Upper lobe of left lung (tissue), 4 donors: ENCODE data around the gene MTHFD1L.

Source experiments
- EP300 ChIP-seq, 4 donors: sonication (generic); formaldehyde crosslinking; IDR thresholded peaks; one replicate each; pipeline ENCODE4 v1.5.1; 2017; ENCODE audit warnings: antibody characterized with exemption in 4 of 4, control low read depth in 2 of 4
- POLR2A ChIP-seq, 4 donors: fragments of 450-650 bp; IDR thresholded peaks; one replicate each; pipeline ENCODE4 v1.5.1; 2016 to 2017; ENCODE audit warnings: antibody characterized with exemption in 4 of 4, mild to moderate bottlenecking in 2 of 4
- TF ChIP-seq, protein P1 (sequence below), 6 experiments: fragments of 450-650 bp in 4 of 6; fragments of 200-600 bp in 2 of 6; sonication (generic) in 2 of 6; IDR thresholded peaks; one replicate each; pipeline ENCODE4 v1.5.1; 2016 to 2019; ENCODE audit warnings: antibody characterized with exemption in 6 of 6

DNA sequence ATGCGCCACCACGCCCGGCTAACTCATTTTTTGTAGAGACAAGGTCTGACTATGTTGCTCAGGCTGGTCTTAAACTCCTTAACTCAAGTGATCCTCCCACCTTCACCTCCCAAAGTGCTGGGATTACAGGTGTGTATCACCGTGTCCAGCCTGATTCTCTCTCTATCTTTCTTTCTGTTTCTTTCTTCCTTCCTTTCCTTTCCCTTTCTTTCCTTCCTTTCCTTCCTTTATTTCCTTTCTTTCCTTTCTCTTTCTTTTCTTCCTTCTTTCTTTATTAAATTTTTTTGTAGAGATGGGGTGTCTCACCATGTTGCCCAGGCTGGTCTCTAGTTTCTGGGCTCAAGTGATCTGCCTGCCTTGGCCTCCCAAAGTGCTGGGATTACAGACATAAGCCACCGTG, 38.7 kb upstream of the MTHFD1L start:
- TF ChIP-seq POLR2A (IDR thresholded peaks at IDR 0.05) (no peak), EP300 (IDR thresholded peaks at IDR 0.05) (no peak)
- TF ChIP-seq, protein P1, sequence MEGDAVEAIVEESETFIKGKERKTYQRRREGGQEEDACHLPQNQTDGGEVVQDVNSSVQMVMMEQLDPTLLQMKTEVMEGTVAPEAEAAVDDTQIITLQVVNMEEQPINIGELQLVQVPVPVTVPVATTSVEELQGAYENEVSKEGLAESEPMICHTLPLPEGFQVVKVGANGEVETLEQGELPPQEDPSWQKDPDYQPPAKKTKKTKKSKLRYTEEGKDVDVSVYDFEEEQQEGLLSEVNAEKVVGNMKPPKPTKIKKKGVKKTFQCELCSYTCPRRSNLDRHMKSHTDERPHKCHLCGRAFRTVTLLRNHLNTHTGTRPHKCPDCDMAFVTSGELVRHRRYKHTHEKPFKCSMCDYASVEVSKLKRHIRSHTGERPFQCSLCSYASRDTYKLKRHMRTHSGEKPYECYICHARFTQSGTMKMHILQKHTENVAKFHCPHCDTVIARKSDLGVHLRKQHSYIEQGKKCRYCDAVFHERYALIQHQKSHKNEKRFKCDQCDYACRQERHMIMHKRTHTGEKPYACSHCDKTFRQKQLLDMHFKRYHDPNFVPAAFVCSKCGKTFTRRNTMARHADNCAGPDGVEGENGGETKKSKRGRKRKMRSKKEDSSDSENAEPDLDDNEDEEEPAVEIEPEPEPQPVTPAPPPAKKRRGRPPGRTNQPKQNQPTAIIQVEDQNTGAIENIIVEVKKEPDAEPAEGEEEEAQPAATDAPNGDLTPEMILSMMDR (IDR thresholded peaks at IDR 0.05), result no peak
